Hematopoietic multipotent progenitor cell treated with erythropoietin and hydrocortisone succinate and interleukin-3 and kit ligand, for 8 days (in vitro differentiated cells): ENCODE measurements around the gene ZC3H13.

Source experiments
- DNase-seq: peaks from one replicate; pipeline ENCODE4 v3.0.0-alpha.2; 2015

Gene ZC3H13

GRCh38 chr13:46052319-46053161 lies at the start of gene ZC3H13:
ZC3H13 (minus strand) TSS chr13:46052746; CDS start chr13:46045507, 7,239 bp downstream.
- peak; percentile 97 for DNase-seq

GRCh38 chr13:46102255-46102605 lies 49.7 kb upstream of the ZC3H13 start:
- no peak for DNase-seq

GRCh38 chr13:46101484-46102254 lies 49.1 kb upstream of the ZC3H13 start:
- DNase-seq: no peak

GRCh38 chr13:46101002-46101401 lies 48.5 kb upstream of the ZC3H13 start:
- DNase-seq: no peak

- DNase-seq: peak; percentile 82
Observed at GRCh38 chr13:46100191-46100815, 47.8 kb upstream of the ZC3H13 start.

- DNase-seq: no peak
Observed at GRCh38 chr13:46097663-46098062, 45.1 kb upstream of the ZC3H13 start.

GRCh38 chr13:46097015-46097414 lies 44.5 kb upstream of the ZC3H13 start:
- DNase-seq: no peak

GRCh38 chr13:46094478-46094877 lies 41.9 kb upstream of the ZC3H13 start:
- DNase-seq: no peak

- peak; percentile 61 for DNase-seq
Observed at GRCh38 chr13:46088821-46089562, 36.4 kb upstream of the ZC3H13 start.

GRCh38 chr13:46087481-46087880 lies 34.9 kb upstream of the ZC3H13 start:
- no peak for DNase-seq

GRCh38 chr13:46086985-46087384 lies 34.4 kb upstream of the ZC3H13 start:
- DNase-seq: no peak

- no peak for DNase-seq
Observed at GRCh38 chr13:46086421-46086922, 33.9 kb upstream of the ZC3H13 start.

GRCh38 chr13:46085737-46086136 lies 33.2 kb upstream of the ZC3H13 start:
- no peak for DNase-seq

GRCh38 chr13:46082324-46082723 lies 29.8 kb upstream of the ZC3H13 start:
- no peak for DNase-seq

GRCh38 chr13:46079770-46080169 lies 27.2 kb upstream of the ZC3H13 start:
- no peak for DNase-seq

- no peak for DNase-seq
Observed at GRCh38 chr13:46077265-46077664, 24.7 kb upstream of the ZC3H13 start.

- no peak for DNase-seq
Observed at GRCh38 chr13:46076827-46077226, 24.3 kb upstream of the ZC3H13 start.

- no peak for DNase-seq
Observed at GRCh38 chr13:46075811-46076210, 23.3 kb upstream of the ZC3H13 start.

- DNase-seq: peak; percentile 62
Observed at GRCh38 chr13:46071590-46072249, 19.2 kb upstream of the ZC3H13 start.

- DNase-seq: no peak
Observed at GRCh38 chr13:46063292-46063691, 10.7 kb upstream of the ZC3H13 start.

- no peak for DNase-seq
Observed at GRCh38 chr13:46062185-46062584, 9.6 kb upstream of the ZC3H13 start.

GRCh38 chr13:46059405-46059804 lies 6.9 kb upstream of the ZC3H13 start:
- DNase-seq: no peak
